DND-41 (cell line): Measurements from ENCODE around the gene PM20D2.

Experiments
- CTCF ChIP-seq: IDR thresholded peaks from 2 replicates; pipeline ENCODE4 v1.5.1; 2012; ENCODE audit warnings: borderline replicate concordance, low read length, moderate library complexity, mild to moderate bottlenecking; ENCODE audit not compliant: poor library complexity, severe bottlenecking; ENCODE audit errors: extremely low read depth
- EZH2 ChIP-seq: IDR thresholded peaks from 3 replicates; pipeline ENCODE4 v1.6.1; 2012; ENCODE audit warnings: borderline replicate concordance, low read depth, mild to moderate bottlenecking, moderate library complexity, low read length, inconsistent platforms; ENCODE audit not compliant: severe bottlenecking

- TF ChIP-seq CTCF: no peak
- TF ChIP-seq EZH2: no peak
Observed at GRCh38 chr6:89146718-89147700, 1.2 kb downstream of the PM20D2 start.
